GM18526 (cell line): ENCODE data around the gene SMPDL3B.

Experiments used
- POLR2A ChIP-seq: IDR thresholded peaks from 3 replicates; pipeline ENCODE4 v1.6.1; 2011; ENCODE audit not compliant: insufficient read length; ENCODE audit errors: extremely low read depth

SMPDL3B gene

DNA sequence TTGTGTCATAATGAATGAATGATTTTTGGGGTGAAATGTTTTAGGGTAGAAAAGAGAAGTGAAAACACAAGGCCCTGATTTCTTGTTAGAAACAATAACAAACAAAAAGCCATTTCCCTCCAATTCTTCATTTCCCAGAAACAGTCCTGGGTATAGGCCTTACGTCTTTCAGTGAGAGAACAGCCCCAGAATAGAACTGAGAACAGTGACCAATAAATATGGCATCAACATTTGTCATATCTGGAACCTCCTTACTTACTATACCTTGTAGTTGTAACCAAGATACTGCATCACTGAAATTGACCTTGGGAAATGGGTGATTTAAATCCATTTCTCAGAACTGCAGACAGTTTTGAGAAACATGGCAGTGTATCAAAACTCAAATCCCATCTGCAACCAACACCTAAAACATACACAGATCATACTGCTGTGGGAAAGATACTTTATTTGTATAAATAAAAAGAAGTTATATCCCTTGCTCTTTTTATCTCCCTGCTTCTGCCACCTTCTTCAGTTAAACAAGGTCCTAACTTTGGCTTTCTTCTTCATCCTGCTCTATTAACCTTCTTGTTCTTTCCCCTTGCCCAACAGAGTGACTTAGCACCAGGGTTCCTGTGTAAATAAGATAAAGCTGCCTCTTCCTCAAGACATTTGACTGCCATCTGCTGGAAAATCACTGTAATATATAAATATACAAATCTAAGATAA is 44.5 kb downstream of the SMPDL3B start:
- TF ChIP-seq POLR2A, result no peak

DNA sequence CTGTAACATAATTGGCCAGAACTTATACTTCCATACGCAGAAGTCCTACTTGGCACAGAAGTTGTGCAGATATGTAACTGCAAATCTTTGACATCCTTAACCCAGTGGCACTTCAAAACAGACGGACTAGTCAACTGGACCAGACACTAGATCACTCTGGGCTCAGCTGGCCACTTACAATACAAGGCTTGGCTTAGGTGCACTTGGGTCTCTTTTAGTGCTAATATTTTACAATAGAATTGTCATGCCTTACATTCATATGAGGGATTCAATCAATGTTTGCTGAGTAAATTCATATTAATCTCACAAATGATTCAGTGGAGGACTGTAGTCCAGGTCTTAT is 45.0 kb downstream of the SMPDL3B start:
- no peak for TF ChIP-seq POLR2A

DNA sequence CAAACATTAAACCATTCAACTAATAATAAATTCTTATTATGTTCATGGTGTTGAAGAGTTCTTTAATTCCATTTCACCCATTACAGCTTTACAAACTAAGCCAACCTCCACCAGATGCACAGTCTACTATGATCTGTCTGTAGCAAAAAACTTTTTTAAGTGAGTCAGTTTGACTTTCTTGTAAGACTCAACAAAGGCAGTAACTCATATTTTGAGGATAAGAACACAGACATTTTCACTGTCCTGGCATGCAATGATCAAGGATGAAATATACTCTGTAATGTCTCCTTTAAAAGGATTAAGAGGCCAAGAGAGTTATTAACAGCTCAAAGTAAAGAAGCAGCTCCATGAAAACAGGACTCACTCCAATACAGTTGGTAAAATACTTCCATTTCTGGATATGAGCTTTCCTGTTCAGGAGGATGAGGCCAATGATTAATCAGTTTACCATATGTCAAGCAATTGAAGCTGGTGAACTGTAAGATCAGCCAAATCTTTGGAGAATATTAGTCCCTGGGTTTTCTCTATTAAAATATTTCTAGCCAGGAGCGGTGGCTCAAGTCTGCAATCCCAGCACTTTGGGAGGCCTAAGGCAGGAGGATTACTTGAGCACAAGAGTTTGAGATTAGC is 45.5 kb downstream of the SMPDL3B start:
- no peak for TF ChIP-seq POLR2A

DNA sequence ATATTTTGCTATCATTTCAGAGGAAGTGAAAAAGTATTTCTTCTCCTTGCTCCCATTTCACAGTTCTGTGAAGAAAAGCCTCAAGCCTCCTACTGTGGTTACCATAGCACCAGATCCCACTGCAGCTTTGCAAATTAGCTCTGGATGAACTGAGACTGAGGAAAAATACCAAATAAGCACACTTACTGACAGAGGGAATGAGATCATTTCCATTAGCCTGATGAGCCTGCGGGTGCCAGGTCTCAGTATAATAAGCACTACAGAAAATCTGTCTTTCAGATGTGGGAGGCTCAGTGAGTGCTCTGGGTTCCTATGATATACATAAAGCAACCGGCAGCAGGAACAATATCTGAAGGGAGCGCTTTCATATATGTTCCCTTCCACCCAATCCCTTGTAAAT is 46.3 kb downstream of the SMPDL3B start:
- no peak for TF ChIP-seq POLR2A

DNA sequence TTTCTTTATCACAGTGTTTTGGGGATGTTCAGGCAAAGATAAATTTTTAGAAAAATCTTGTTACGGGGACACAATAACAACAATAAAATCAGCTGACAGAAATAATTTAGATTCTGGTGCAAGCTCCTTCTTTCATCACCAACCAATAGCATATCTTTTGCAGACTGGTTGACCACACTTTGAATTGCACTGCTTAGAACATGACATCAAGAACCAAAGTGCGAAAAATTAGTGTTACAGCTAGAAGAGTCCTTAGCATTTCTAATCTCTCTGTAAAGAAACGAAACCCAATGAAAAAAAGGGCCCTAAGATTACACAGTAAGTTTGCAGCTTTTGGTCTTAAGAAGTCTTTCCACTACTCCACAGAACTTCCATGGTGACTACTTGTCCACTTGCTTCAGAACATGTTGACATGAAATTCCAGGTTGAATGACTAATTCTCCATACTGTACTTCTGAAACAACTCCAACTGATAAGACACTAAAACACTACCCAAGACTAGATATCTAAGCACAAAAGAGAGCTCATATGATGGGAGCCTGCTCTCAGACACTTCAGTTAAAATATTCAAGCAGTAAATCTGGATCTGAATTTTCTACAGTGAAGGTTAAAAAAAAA is 56.2 kb downstream of the SMPDL3B start:
- no peak for TF ChIP-seq POLR2A

DNA sequence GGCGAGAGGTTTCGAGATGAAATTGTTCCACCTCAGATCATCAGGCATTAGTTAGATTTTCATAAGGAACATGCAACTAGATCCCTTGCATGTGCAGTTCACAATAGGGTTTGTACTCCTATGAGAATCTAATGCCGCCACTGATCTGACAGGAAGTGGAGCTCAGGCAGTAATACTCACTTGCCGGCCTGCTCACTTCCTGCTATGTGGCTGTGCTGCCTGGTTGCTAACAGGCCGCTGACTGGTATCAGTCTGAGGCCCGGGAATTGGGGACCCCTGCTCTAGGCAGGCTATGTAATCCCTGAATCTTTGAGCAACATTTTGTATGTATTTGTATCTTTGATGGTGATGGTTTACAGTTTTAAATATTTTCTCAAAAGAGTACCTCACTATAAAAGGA is 57.5 kb downstream of the SMPDL3B start:
- TF ChIP-seq POLR2A, result no peak

DNA sequence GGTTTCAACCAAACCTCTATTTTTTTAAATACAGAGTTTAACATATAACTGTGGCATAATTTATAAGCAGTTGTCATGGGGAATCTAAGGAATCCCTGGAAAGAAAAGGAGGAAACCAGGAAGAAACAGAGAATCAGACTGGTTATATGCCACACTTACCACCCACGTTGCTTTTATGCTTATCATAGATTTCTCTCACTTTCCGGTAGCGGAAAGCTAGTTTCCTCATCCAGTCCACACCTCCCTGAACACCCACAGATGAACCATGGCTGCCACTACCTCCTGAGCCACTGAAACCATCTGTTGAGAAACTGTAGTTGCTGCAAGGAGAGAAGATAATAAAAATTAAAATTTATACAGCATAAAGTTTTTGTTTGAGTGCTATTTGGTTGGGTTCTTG is 58.4 kb downstream of the SMPDL3B start:
- TF ChIP-seq POLR2A, result no peak

DNA sequence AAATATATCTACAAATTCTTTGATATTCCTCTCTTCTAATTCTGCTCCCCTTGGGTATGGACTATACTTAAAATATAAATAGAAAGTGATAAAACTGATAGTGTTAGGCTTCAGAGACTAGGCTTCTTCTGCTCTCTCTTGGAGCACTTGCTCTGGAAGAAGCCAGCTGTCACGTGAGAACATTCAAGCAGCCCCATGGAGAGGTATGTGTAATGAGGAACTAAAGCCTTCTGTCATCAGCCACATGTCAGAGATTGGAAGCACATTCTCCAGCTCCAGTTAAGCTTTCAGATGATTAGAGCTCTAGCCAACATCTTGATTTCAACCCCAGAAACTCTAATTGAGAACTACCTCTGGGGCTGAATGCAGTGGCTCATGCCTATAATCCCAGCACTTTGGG is 59.3 kb downstream of the SMPDL3B start:
- TF ChIP-seq POLR2A, result no peak

DNA sequence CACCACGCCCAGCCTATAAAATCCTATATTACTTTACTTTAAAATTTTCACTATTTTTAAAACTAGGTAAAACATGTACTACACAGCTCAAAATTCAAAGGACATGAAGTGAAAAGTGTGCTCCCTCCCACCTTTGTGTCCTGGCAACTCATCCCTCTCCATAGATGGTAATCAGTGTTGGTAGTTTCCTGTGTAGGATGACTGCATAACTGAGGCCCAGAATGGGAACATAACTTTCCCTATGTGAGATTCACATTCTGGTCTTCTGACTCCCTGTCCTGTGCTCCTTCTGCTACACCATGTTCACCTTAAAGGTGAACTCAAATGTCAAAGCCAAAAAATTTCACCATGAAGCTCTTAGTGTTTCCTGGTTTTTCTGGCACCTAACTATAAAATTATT is 64.3 kb downstream of the SMPDL3B start:
- TF ChIP-seq POLR2A, result no peak

DNA sequence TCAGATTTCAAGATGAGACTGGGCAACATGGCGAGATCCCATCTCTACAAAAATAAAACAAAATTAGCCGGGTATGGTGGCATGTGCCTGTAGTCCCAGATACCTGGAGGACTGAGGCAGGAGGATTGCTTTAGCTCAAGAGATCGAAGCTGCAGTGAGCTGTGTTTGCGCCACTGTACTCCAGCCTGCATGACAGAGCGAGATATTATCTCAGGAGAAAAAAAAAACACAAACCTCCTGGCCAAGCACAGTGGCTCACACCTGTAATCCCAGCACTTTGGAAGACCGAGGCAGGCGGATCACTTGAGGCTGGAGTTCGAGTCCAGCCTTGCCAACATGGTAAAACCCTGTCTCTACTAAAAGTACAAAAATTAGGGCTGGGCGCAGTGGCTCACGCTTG is 67.8 kb downstream of the SMPDL3B start:
- no peak for TF ChIP-seq POLR2A
